Hematopoietic multipotent progenitor cell treated with erythropoietin and hydrocortisone succinate and interleukin-3 and kit ligand, for 8 days (in vitro differentiated cells): ENCODE data around the gene TEX14.
A peak's percentile ranks its signal among the peaks of the same experiment; 100 is the strongest.
"Not testable (repeated sequence)": the region's sequence is repeated elsewhere in the genome, so short reads cannot be mapped to it uniquely, and the experiment has no call there.

ENCODE experiments used
- DNase-seq: peaks from one replicate; pipeline ENCODE4 v3.0.0-alpha.2; 2015

The TEX14 gene

DNA sequence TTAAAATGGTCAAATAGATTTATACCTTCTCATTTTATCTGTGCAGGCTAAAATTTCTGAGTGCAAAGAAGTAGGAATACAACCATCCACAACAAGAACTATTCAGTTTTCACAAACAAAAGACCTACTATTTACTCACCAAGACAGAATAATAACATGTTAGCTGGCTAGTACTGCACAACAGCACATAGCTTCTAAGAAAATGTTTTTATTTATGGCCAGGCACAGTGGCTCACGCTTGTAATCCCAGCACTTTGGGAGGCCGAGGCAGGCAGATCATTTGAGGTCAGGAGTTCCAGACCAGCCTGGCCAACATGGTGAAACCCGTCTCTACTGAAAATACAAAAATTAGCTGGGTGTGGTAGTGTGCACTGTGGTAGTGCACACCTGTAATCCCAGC is 136.7 kb downstream of the TEX14 start:
- DNase-seq = not testable (repeated sequence)

GRCh38 chr17:58541249-58541648 is 150.6 kb downstream of the TEX14 start:
- DNase-seq = peak; percentile 30

GRCh38 chr17:58539698-58540097 is 152.1 kb downstream of the TEX14 start:
- DNase-seq = peak; percentile 38

GRCh38 chr17:58538811-58539409 is 152.9 kb downstream of the TEX14 start:
- no peak for DNase-seq

GRCh38 chr17:58537266-58537665 is 154.6 kb downstream of the TEX14 start:
- DNase-seq = no peak

DNA sequence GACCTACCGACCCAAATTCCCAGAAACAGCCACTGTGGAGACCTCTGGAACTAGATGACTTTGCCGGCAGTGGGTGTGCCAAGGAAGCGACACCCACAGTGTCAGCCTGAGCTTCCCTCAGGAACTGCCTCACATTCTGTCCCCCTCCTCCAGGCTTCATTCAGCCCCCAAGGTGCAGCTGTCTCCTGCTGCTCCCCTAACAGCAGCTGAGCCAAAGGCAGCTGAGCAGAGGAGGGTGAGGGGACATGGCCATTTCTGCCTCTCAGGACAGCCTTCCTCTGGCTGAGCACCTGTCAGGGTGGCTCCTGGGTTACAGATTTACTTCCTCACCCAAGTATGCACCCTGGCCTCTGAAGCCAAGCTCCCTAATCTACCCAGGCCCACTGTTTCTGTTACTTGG is 155.3 kb downstream of the TEX14 start:
- no peak for DNase-seq

- DNase-seq = no peak
Measured at GRCh38 chr17:58535431-58535830, 156.4 kb downstream of the TEX14 start.

DNA sequence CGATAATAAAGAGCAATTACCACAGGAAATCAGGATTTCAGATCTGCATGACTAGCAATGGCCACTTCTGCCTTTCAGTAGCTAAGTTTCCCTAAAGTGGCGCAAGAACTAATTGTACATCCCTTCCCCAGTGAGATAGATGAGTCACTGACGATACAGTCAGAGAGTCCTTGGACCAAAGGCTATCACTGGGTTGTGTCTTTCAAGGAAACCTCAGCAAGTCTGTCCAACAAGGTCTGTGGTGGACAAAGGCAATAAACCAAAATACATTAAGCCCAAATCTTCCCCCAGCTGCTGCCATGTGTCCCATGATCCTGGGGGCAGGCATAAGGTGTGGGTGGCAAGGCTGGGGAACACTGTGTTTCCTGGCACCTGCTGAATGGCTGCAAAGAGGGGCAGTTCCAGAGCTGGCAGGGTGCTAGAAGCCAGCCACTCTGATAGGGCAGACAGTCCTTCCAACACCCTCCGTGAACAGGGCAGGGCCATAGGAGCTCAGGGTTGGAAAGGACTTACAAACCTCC is 156.9 kb downstream of the TEX14 start:
- no peak for DNase-seq

DNA sequence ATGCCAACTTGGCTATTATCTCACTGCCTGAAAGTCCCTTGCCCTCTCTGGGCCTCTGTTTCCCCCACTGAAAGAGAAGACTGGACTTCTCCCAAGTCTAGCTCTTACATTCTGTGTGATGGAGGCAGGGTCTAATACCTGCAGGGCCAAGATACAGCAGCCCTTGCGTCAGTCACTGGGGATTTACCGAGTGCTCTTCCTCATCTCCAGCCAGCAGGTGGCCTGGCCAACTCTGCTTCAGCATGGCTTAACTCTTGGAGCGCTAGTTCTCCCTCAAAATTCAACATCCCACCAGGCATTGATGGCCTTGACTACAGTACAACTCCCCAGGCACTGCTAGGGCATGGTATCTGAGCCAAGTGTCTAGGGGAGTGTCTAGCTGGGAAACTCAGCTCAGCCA is 157.5 kb downstream of the TEX14 start:
- DNase-seq = no peak

DNA sequence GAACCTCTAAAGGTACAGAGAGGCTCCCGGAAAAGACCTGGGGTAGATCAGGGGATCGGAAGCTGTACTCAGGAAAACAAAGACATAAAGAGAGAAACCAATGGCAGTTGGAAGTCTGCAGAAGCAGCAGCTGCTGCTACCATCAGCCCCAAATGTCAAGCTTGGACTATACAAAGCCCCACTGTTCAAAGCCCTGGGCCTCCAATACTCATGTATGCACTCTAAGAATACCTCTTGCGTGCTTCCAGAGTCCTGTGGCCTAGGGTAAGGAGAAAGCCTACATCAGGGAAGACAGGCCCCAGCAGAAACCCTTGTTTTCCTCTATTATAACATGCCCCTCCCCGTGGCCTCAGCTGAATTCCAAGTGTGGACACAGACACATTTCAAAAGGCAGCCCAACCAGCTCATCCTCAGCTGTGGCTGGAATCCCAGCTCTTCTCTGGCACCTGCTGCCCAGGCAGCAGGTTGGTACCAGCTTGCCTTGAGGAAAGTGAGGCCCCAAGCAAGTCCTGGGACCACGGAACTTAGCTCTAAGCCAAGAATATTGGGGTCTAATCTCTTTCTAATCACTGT is 158.1 kb downstream of the TEX14 start:
- no peak for DNase-seq

DNA sequence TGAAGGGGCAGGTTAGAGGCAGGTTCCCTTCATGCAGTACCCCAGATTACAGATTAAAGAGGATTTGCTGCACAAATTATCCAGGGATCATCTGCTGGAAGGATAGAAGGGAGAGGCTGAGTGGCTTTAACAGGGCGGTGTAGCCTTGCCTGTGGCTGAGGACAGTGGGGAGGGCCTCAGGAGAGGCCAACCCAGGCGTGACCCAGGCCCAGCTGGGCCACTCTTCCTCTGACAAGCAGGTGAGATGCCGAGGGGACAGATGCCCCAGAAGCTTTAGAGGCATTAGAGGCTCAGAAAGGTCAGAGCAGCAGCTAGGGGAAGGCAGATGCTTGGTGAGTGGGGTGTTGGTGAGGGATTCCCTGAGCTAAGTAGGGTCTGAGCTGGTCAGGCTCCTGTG is 159.3 kb downstream of the TEX14 start:
- no peak for DNase-seq

DNA sequence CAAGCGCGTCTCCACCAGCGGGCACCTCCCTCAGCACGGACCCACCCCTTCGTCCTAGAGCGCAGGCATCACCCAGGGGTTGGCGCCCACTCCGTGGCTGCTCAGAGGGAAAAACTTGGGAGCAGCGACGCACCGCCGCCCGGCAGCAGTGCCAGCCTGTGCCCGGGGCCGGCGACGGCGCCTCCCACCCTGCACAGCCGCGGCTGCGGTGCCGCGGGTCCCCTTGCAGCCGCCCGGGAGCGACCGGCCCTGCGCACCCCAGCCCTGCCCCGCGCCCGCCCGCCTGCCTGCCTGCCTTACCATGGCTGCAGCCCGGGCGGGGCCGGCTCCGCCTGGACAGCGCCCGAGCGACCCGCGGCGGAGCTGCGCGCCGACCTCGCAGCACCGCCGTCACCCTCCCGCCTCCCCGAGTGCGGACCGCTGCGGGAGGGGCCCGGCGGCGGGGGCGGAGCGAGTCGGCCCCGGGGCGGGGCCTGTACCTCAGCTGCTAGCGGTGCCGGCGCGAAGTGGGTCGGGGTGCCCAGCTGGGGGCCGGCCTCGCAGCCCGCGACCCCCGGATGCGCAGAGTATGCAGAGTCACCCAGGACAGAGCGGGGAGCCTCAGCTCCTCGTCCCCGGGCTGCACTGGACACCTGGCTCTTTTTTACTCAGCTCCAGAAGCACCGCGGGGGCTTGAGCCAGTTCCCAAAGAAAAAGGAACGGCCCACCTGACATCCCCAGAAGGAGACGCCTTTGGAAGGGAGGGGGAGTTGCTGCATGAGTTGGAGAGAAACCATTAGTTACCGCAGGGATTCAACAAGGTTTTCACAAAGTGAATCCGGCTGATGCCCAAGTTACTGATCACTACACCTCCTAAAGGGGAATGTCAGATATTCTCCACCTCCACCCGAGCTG is 159.9 kb downstream of the TEX14 start:
- peak; percentile 41 for DNase-seq

- DNase-seq = no peak
Measured at GRCh38 chr17:58531122-58531521, 160.7 kb downstream of the TEX14 start.

- DNase-seq = no peak
Measured at GRCh38 chr17:58530655-58531054, 161.2 kb downstream of the TEX14 start.

DNA sequence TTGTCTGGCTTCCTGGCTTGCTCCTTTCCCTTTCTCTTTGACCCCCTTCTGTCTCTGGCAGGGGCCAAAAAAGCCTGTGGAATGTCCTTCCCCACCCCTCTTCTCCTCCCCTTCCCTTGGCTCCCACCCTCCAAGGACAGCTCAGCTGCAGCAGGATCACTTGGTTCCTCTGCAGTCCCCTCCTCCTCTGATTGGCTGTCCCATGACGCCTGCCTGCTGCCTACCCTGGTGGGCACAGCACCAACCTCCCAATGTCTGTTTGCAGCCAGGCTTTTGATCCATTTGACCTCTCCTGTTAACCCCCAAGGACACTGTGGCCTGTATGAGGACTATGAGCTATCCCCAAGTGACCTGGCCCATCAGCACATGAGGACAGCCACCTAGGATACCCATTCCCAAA is 162.6 kb downstream of the TEX14 start:
- no peak for DNase-seq

GRCh38 chr17:58528443-58528842 is 163.4 kb downstream of the TEX14 start:
- DNase-seq = no peak

- no peak for DNase-seq
Measured at GRCh38 chr17:58527949-58528348, 163.9 kb downstream of the TEX14 start.

- no peak for DNase-seq
Measured at GRCh38 chr17:58527306-58527705, 164.5 kb downstream of the TEX14 start.

DNA sequence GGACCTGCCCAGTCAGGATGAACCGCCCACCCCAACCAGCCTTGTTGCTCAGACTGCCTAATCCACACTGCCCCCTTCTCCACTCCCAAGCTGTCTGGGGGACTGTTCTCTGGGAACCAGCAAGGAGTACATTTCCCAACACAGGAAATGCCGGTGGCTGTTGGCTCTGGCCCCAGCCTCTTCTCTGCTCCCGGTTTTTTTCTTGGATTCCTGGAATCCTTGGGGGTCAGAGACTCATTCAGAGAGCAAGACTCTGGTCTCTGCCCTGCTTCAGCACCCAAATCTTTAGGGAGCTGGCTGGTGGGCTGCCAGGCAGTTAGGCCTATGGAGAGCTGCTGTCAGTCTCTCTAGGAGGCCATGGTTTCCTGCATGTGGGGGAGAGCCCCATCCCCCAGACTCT is 166.6 kb downstream of the TEX14 start:
- no peak for DNase-seq

DNA sequence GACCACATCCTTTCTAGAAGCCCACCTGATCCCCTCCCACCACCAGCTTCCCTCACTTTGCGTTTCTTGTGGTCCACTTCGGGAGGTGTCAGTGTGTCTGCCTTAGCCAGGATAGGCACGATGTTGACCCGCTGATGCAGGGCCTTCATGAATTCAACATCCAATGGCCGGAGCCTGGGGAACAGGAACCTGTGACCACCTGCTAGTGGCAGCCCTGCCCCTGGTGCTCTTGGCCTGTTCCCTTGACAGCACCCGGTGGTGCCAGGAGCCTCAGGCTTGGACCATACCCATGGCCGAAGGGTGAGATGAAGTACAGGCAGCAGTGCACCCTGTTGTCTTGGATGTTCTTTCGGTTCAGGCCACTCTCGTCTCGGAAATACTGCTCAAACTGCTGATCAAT is 170.2 kb downstream of the TEX14 start:
- DNase-seq = no peak

DNA sequence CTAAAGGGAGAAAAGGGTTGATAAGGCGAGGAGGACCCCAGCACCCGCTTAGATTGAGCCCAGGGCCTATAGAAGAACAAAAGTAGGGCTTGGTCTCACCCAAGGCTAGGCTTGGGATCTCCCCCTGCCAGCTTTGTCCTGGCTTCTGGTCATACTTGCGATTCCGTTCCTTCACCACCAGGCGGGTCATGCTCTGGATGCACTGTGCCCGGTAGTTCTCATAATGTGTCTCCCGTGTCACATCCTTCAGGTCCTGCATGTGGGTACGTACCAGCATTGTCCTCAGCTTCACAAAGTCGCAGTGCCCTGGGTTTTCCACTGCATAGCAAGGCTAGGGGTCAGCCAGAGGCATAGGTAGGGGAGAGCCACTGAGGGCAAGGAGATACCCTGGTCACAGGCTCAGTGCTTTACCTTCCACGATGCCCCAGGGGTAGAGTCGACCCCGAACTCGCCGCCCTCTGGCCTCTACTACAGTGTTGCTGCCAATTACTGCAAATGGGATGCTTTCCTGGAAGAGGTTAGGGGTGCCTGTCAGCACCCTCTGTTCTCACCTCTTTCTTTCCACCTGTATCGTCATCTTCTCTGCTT is 170.9 kb downstream of the TEX14 start:
- DNase-seq = peak; percentile 57

DNA sequence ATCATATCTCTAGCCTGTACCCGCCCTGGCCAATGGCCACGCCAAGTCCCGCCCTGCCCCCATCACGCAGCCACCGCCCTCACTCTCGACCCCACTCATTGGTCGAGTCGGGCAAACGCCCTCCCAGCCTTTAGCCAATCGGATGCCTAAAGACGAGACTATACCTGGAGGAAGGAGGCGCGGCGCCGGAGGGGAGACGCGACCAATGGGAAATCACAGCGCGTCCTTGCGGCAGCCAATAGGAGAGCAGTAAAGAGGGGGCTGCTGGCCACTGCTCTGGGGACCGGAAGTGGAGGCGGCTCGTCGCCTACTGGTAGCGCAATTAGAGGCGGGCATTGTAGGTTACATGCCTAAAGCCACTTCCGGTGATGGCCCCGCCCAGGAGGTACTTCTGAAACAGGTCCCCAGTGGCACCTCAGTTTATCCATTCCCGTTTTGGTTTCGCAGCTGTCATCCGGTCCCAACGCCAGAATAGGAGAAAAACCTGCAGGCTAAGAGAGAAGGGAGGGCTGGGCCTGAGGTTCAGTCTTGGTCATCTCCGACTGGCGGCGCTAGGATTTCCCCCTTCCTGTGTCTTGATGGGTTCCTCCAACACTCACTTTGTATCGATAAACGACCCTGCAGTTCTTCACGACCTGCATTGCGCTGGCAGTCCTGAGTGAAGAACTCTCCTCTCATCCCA is 173.8 kb downstream of the TEX14 start:
- peak; percentile 100 for DNase-seq

- no peak for DNase-seq
Measured at GRCh38 chr17:58517378-58517927, 174.4 kb downstream of the TEX14 start.
